Lower leg skin (tissue), 4 donors: Measurements from ENCODE around the gene SCGB1D2. TPM values are rescaled to one million over a fixed set of nuclear protein-coding genes. Genes with fewer than 3 reads are reported as not detected.
A peak's percentile ranks its signal among the peaks of the same experiment; 100 is the strongest.
"Not testable (repeated sequence)": the region's sequence is repeated elsewhere in the genome, so short reads cannot be mapped to it uniquely, and the experiment has no call there.

Experiments used
- DNase-seq, 2 donors: peaks; one replicate each; pipeline ENCODE4 v3.0.0-alpha.2; 2019; ENCODE audit warnings: low spot score in 2 of 2
- H3K4me3 ChIP-seq: fragments of 200-600 bp; sonication (generic); 2 replicates; pipeline ENCODE4 v1.5.1; 2017; ENCODE audit warnings: mild to moderate bottlenecking, low read depth; ENCODE audit not compliant: poor library complexity, severe bottlenecking
- POLR2A ChIP-seq, 2 donors: fragments of 450-650 bp; IDR thresholded peaks; one replicate each; pipeline ENCODE4 v1.6.1; 2016 to 2017; ENCODE audit warnings: antibody characterized with exemption in 2 of 2, mild to moderate bottlenecking in 1 of 2, moderate library complexity in 1 of 2
- WGBS, 2 donors: methylation state at CpG; one replicate each; pipeline ENCODE4 v1.1.5; 2018; 5-methylcytosine and 5-hydroxymethylcytosine counted together
- intact Hi-C: fragments of 100-400 bp; cut with DNase I; formaldehyde crosslinking; loops from one replicate; pipeline ENCODE4 v1.15.0; 2023; ENCODE audit warnings: low total_unique reads
- total RNA-seq, 4 donors: library from RNA; depleted of rRNA; stranded (reverse); fragments of >200 nt; gene quantifications; one replicate each; pipeline ENCODE4 v1.1.0, GENCODE V29; 2016
- TF ChIP-seq, protein P1 (sequence below), 3 donors: fragments of 450-650 bp; IDR thresholded peaks; one replicate each; pipeline ENCODE4 v1.5.1; 2016; ENCODE audit warnings: antibody characterized with exemption in 3 of 3, mild to moderate bottlenecking in 3 of 3, moderate library complexity in 2 of 3

Gene SCGB1D2, protein sequence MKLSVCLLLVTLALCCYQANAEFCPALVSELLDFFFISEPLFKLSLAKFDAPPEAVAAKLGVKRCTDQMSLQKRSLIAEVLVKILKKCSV
- total RNA-seq = 1,000 to 10,000 TPM in 1 of 4 donors, 100 to 1,000 TPM in 3; 100 to 1,012 (median 470) TPM

DNA sequence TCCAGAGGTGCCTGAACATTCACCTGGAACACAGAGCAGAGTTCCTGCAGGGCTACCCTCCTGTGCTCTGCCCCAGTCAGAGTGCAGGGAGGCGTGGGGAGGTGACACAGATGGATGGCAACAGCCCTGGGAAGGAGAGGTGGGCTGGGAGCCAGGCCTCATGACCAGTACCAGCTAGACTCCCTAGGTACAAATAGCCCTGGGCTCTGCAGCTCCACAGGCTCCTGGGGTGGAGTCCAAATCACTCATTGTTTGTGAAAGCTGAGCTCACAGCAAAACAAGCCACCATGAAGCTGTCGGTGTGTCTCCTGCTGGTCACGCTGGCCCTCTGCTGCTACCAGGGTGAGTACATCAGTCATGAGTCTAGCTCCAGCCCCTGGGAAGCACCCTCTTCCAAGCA is at the start of gene SCGB1D2:
SCGB1D2 (plus strand) TSS at position 219 of the 400 bp plus-strand sequence; CDS start at position 288, 69 bp downstream.
- TF ChIP-seq POLR2A (IDR thresholded peaks at IDR 0.05) = no peak
- TF ChIP-seq, protein P1, sequence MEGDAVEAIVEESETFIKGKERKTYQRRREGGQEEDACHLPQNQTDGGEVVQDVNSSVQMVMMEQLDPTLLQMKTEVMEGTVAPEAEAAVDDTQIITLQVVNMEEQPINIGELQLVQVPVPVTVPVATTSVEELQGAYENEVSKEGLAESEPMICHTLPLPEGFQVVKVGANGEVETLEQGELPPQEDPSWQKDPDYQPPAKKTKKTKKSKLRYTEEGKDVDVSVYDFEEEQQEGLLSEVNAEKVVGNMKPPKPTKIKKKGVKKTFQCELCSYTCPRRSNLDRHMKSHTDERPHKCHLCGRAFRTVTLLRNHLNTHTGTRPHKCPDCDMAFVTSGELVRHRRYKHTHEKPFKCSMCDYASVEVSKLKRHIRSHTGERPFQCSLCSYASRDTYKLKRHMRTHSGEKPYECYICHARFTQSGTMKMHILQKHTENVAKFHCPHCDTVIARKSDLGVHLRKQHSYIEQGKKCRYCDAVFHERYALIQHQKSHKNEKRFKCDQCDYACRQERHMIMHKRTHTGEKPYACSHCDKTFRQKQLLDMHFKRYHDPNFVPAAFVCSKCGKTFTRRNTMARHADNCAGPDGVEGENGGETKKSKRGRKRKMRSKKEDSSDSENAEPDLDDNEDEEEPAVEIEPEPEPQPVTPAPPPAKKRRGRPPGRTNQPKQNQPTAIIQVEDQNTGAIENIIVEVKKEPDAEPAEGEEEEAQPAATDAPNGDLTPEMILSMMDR (IDR thresholded peaks at IDR 0.05) = no peak
- intact Hi-C loops = no loop called here
- peak in 1 of 2 donors; percentile 34 for DNase-seq
- WGBS, 2 donors = 19 to 22% methylated on average over 3 of the region's 3 CpGs
- no peak within 1 kb of the TSS for H3K4me3 ChIP-seq

DNA sequence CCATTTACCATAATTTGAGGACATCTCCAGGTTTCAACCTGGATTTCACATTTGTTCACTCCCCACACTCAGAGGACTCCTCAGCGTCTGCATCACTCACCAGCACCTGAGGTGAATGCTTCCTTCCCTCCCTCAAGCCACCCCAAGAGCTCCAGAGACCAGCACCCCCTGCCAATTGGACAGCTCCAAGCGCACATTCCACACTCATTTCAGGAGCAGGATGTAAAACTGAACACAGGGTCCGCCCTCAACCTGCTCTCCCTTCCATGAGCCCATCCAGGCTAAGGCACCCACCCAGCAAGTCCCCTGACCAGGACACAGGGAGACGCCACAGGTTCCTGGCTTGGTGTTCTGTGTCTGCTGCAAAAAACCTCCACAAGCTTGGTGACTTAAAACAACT is 48.1 kb upstream of the SCGB1D2 start:
- no peak overlapping the region for H3K4me3 ChIP-seq
- intact Hi-C loops = no loop called here
- 60 to 63% methylated on average over 4 of the region's 4 CpGs for WGBS, 2 donors
- TF ChIP-seq, protein P1 (IDR thresholded peaks at IDR 0.05) = no peak
- no peak for TF ChIP-seq POLR2A (IDR thresholded peaks at IDR 0.05)
- DNase-seq = no peak

DNA sequence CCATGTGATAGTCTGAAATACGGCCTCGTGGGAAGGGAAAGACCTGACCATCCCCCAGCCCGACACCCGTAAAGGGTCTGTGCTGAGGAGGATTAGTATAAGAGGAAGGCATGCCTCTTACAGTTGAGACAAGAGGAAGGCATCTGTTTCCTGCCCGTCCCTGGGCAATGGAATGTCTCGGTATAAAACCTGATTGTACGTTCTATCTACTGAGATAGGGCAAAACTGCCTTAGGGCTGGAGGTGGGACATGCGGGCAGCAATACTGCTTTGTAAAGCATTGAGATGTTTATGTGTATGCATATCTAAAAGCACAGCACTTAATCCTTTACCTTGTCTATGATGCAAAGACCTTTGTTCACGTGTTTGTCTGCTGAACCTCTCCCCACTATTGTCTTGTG is 47.0 kb upstream of the SCGB1D2 start:
- WGBS, 2 donors = 19 to 28% methylated on average over 3 of the region's 9 CpGs
- DNase-seq, intact Hi-C loops, H3K4me3 ChIP-seq: not testable (repeated sequence)

DNA sequence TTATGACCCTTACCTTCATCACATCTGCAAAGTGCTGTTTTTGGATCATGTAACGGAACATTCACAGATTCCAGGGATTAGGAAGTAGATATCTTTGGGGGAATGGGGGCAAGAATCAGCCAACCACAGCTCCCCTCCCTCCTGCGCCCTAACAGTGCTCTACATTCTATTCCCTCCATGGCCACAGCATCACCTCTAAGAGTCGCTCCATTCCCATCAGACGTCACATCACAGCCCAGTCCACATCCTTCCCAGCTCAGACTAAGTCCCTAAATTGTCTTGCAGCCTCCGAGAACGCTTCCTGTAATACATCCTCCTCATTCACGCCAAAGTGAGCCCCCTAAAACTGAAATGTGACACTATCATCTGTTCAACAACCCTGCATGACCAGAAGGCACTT is 46.1 kb upstream of the SCGB1D2 start:
- H3K4me3 ChIP-seq = no peak overlapping the region
- TF ChIP-seq POLR2A (IDR thresholded peaks at IDR 0.05) = no peak
- TF ChIP-seq, protein P1 (IDR thresholded peaks at IDR 0.05) = no peak
- 55 to 61% methylated on average over 7 of the region's 7 CpGs for WGBS, 2 donors
- intact Hi-C loops = no loop called here
- no peak for DNase-seq

DNA sequence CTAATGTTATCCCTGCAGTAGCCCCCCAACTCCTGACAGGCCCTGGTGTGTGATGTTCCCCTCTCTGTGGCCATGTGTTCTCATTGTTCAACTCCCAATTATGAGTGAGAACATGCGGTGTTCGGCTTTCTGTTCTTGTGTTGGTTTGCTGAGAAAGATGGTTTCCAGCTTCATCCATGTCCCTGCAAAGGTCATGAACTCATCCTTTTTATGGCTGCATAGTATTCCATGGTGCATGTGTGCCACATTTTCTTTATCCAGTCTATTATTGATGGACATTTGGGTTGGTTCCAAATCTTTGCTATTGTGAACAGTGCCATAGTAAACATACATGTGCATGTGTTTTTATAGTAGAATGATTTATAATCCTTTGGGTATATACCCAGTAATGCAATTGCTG is 44.6 kb upstream of the SCGB1D2 start:
- DNase-seq, intact Hi-C loops, H3K4me3 ChIP-seq: not testable (repeated sequence)
- 82 to 100% methylated on average over 2 of the region's 2 CpGs for WGBS, 2 donors

DNA sequence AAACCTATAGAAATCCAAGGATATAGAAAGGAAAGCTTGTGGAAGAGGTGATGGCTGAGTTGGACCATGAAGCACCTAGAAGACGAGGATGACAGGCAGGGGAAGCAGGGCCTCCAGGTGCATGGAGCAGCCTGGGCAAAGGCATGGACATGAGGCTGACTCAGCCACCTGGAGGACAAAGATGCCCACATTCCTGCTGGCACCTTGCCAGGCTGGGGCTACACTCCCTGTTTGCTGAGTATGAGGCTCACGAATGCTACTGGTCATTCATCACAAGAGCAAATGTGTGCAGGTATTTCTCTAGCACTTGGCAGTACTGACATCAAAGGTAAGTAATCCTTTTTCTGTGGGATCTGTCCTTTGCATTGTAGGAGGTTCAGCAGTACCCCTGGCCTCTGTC is 40.7 kb upstream of the SCGB1D2 start:
- no peak for DNase-seq
- intact Hi-C loops = no loop called here
- no peak overlapping the region for H3K4me3 ChIP-seq
- no peak for TF ChIP-seq POLR2A (IDR thresholded peaks at IDR 0.05)
- TF ChIP-seq, protein P1 (IDR thresholded peaks at IDR 0.05) = no peak
- 90% methylated on average over 2 of the region's 2 CpGs for WGBS, 2 donors

DNA sequence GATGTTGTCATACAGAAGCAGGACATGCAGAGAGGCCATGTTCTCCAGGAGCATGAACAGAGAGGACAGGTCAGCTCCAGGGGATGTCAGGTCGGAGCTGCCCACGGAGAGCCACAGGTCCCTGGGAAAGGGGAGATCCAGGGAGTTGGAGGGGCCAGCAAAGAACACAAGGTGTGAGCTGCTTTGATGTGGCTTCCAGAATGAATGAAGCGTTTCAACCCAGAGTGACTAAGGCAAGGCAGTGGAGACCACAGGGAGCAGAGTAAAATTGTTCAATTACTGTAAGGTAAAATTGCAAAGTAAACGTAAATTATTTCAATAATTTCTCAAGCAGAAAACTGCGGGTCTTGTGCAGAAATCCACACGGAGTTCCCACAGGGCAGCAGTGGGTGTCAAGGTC is 39.1 kb upstream of the SCGB1D2 start:
- WGBS, 2 donors = 71 to 81% methylated on average over 6 of the region's 6 CpGs
- TF ChIP-seq, protein P1 (IDR thresholded peaks at IDR 0.05) = no peak
- no peak for TF ChIP-seq POLR2A (IDR thresholded peaks at IDR 0.05)
- intact Hi-C loops = no loop called here
- H3K4me3 ChIP-seq = no peak overlapping the region
- DNase-seq = no peak
